Natural killer cell treated with Interleukin-12 subunit alpha and Interleukin-12 subunit beta and Interleukin-15 and Interleukin-18, amount 100 ng/mL, for 72 hours (primary cell): ENCODE results near the gene TNMD. TPM values are rescaled to one million over a fixed set of nuclear protein-coding genes. Genes with fewer than 3 reads are reported as not detected.

Source experiments
- ATAC-seq, 2 donors: fragments of 150-1000 bp; cut with Tn5 transposase in 1 of 2; sonication (Bioruptor Pico), chemical (Tn5 transposase) in 1 of 2; 2 replicates each; pipeline ENCODE4 v1.10.0; 2021
- DNase-seq: peaks from one replicate; pipeline ENCODE4 v3.0.0; 2022; ENCODE audit warnings: low spot score
- H3K27ac Mint-ChIP-seq, 2 donors: 1 replicate in 1 of 2; 2 replicates in 1 of 2; pipeline ENCODE4 v1.8.0; 2022; ENCODE audit warnings: mixed read lengths in 2 of 2, mild to moderate bottlenecking in 1 of 2, moderate library complexity in 1 of 2
- H3K27me3 Mint-ChIP-seq, 2 donors: 1 replicate in 1 of 2; 2 replicates in 1 of 2; pipeline ENCODE4 v1.8.0; 2022; ENCODE audit warnings: mixed read lengths in 2 of 2
- H3K36me3 Mint-ChIP-seq: one replicate; pipeline ENCODE4 v1.8.0; 2022; ENCODE audit warnings: mixed read lengths
- H3K4me1 Mint-ChIP-seq, 2 donors: 1 replicate in 1 of 2; 2 replicates in 1 of 2; pipeline ENCODE4 v1.8.0; 2022; ENCODE audit warnings: low read depth in 2 of 2, mixed read lengths in 2 of 2, mild to moderate bottlenecking in 1 of 2
- H3K4me3 Mint-ChIP-seq: one replicate; pipeline ENCODE4 v1.8.0; 2022; ENCODE audit warnings: mixed read lengths
- H3K9me3 Mint-ChIP-seq: 2 replicates; pipeline ENCODE4 v1.8.0; 2022; ENCODE audit warnings: mixed read lengths
- total RNA-seq, 2 donors: library from RNA; stranded (reverse); gene quantifications; one replicate each; pipeline ENCODE4 v1.2.3, GENCODE V29; 2022

The TNMD gene
- total RNA-seq, 2 donors from 2014 or later: not detected

DNA sequence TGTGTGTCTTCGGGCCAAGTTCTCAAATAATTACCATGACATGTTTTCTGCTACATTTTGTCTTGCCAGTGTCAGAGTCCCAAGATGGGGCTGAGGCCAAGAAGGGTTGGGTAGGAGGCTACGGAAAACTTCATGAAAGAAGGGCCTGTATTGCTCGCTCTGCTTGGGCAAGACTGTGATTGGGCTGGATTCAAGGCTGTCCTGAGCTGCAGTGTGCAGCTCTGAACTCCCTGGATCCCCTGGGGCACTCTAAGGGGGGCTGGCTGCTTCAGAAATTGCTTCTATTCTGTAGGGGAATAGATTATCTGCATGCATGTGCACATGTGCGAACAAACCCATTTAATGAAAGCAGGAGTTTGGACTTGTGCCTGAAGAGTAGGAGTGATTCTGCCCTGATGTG, 38.3 kb downstream of the TNMD start:
- DNase-seq (no peak), ATAC-seq (no peak)
- Mint-ChIP-seq H3K9me3 (no peaks in the 10 kb centered on the region), H3K36me3 (no peaks in the 10 kb centered on the region), H3K4me3 (no peak overlapping the region), H3K27me3 (peaks cover 3 to 7% of the 10 kb centered on the region in 2 donors), H3K4me1 (peaks cover 6 to 9% of the 10 kb centered on the region in 2 donors), H3K27ac (no peak overlapping the region)

DNA sequence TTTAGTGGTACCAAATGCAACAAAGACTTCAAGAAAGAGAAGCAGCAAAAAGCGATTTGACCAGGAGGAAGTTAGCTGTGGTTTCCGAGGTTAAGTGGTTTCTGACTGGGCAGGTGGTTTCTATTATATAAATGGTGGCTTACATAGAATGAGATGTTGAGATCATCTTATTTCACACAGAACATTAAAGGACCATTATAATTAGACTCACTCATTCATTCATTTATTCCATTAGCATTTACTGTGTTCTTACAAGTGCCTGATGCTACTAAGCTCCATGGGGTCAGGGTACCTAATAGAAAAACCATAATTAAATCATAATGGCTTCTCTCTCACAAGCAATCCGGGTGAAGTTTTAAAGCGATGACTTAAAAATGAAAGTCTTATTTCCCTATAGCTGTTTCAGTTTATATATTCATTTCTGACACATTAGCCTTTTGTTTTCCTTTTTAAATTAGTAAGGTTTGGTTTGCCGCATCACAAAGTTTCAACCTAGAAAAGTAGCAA, 41.3 kb downstream of the TNMD start:
- H3K27ac Mint-ChIP-seq: no peak overlapping the region
- H3K4me3 Mint-ChIP-seq: no peak overlapping the region
- H3K4me1 Mint-ChIP-seq: peaks cover 6 to 9% of the 10 kb centered on the region in 2 donors
- ATAC-seq (peak; percentile 53 to 63), DNase-seq (no peak)
- no peaks in the 10 kb centered on the region for H3K36me3 Mint-ChIP-seq
- H3K27me3 Mint-ChIP-seq: peaks cover 0 to 3% of the 10 kb centered on the region in 2 donors
- H3K9me3 Mint-ChIP-seq: no peaks in the 10 kb centered on the region

DNA sequence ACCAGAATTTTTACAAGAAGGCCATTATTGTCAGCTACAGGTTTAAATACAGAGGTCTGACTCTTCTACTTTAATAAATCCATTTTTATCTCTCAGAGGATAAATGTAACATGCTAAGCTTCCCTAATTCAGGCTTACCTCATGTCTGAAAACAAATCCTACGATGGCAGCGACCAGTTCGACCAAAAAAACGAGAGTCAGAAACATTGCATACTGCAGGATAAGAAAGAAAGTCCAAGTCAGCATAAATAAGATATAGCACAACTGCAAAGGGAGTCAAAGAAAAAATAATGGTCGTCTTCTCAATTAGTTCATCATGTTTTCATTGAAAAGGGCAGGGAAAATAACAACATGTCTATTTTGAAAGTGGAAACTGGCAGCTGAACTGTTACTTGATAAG, 50.3 kb downstream of the TNMD start:
- ATAC-seq (no peak), DNase-seq (no peak)
- Mint-ChIP-seq H3K27ac (no peak overlapping the region), H3K4me3 (no peak overlapping the region), H3K9me3 (no peaks in the 10 kb centered on the region), H3K27me3 (peaks cover 12 to 22% of the 10 kb centered on the region in 2 donors), H3K4me1 (peaks cover 3 to 8% of the 10 kb centered on the region in 2 donors), H3K36me3 (no peaks in the 10 kb centered on the region)

DNA sequence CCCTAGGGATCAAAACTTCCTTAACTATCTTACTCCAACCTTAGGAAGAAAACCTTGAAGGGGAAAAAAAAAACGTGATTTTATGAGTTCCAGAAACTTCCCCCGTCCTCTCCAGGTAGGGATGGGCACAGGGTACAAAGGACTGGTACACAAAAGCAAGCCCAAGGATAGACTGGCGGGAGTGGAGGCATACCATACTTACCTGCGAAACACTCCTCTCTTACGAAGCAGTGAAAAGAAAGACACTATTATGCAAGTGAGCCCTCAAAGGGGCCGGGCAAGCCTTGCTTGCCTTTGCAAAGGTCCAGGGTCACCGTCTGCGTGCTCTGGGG, 51.2 kb downstream of the TNMD start:
- ATAC-seq (no peak), DNase-seq (no peak)
- no peak overlapping the region for H3K4me3 Mint-ChIP-seq
- H3K9me3 Mint-ChIP-seq: no peaks in the 10 kb centered on the region
- H3K36me3 Mint-ChIP-seq: no peaks in the 10 kb centered on the region
- no peak overlapping the region for H3K27ac Mint-ChIP-seq
- peaks cover 3 to 8% of the 10 kb centered on the region in 2 donors for H3K4me1 Mint-ChIP-seq
- H3K27me3 Mint-ChIP-seq: peaks cover 20 to 26% of the 10 kb centered on the region in 2 donors

DNA sequence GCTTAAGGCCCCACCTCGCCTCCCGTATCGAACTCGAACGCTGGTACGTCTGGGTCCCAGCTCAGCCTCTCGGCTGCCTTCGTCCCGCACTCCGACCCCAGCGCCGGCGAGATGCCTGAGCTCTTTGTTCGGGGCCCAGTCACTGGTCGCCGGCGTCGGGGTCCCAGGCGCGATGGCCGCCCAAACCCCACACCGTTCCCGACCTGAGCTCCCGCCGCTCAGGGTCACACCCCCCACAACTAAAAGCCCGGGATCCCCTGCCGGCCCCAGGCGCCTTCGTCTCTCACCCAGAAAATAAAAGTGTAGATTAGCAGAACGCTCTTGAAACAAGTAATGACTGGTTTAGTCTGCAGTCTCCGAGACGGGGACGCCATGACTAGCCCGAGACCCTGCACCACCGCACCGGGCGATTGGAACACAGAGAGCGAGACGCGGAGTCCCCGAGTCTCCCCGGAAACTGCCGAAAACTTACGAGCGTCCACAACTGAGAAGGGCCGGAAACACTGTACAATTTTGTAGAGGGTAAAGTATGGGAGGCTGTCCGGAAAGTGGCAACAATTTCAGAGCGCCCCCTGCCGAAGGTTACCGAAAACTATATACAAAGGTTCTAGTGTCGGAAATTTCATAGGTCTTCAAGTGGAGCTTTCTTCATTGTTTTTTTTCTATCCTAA, 51.7 kb downstream of the TNMD start, which contains the start of gene TSPAN6:
TSS of gene TSPAN6 (minus strand) at position 486 of the 671 bp plus-strand sequence. CDS start at position 374, 112 bp downstream.
- H3K27me3 Mint-ChIP-seq: peaks cover 22 to 29% of the 10 kb centered on the region in 2 donors
- peak; percentile 76 to 80 for ATAC-seq

DNA sequence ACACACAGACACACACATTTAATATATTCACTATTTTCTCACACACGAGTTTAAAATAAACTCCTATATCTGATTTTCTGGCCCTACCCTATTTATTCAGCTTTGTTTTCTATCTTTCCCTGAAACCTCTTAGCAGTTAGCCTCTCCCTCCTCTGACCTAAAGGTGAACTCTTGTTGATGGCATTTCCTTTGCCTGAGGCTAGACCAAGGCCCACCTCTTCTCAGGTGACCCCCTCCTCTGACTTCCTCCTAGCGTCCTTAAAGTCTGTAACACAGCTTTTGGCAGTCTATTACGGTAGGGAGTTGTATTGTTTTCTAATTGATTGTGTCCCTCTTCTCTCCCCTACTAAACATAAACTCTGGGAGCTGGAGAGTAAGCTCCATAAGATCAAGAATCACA, 57.6 kb downstream of the TNMD start:
- Mint-ChIP-seq H3K27me3 (peaks cover 34 to 45% of the 10 kb centered on the region in 2 donors), H3K36me3 (no peaks in the 10 kb centered on the region), H3K4me3 (no peak overlapping the region), H3K27ac (no peak overlapping the region), H3K9me3 (no peaks in the 10 kb centered on the region), H3K4me1 (no peaks in the 10 kb centered on the region)
- DNase-seq (no peak), ATAC-seq (no peak)

More for the DNA sequence above, 51.7 kb downstream of the TNMD start, which contains the start of gene TSPAN6:
- no peak for DNase-seq
- no peaks in the 10 kb centered on the region for H3K9me3 Mint-ChIP-seq
- H3K36me3 Mint-ChIP-seq: no peaks in the 10 kb centered on the region
- H3K4me1 Mint-ChIP-seq: peaks cover 3 to 8% of the 10 kb centered on the region in 2 donors
- H3K27ac Mint-ChIP-seq: no peak within 1 kb of the TSS
- peak within 1 kb of the TSS; percentile 70 for H3K4me3 Mint-ChIP-seq

DNA sequence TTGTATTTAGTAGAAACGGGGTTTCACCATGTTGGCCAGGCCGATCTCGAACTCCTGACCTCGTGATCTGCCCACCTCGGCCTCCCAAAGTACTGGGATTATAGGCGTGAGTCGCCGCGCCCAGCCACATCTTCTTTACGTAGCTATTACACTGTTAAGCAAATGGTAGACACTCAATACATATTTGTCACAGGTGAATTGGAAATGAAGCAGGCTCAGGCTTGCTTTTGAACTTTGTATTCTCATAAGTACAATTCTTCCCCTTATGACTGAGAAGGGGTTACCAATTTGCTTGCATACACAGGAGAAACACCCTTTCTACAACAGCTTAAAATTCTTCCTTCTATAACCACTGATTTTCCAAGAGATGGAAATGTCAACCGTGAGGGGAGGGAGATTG, 58.5 kb downstream of the TNMD start:
- peaks cover 34 to 45% of the 10 kb centered on the region in 2 donors for H3K27me3 Mint-ChIP-seq
- H3K9me3 Mint-ChIP-seq: no peaks in the 10 kb centered on the region
- H3K27ac Mint-ChIP-seq: no peak overlapping the region
- no peaks in the 10 kb centered on the region for H3K4me1 Mint-ChIP-seq
- no peak overlapping the region for H3K4me3 Mint-ChIP-seq
- no peak for DNase-seq
- ATAC-seq: no peak
- H3K36me3 Mint-ChIP-seq: no peaks in the 10 kb centered on the region

DNA sequence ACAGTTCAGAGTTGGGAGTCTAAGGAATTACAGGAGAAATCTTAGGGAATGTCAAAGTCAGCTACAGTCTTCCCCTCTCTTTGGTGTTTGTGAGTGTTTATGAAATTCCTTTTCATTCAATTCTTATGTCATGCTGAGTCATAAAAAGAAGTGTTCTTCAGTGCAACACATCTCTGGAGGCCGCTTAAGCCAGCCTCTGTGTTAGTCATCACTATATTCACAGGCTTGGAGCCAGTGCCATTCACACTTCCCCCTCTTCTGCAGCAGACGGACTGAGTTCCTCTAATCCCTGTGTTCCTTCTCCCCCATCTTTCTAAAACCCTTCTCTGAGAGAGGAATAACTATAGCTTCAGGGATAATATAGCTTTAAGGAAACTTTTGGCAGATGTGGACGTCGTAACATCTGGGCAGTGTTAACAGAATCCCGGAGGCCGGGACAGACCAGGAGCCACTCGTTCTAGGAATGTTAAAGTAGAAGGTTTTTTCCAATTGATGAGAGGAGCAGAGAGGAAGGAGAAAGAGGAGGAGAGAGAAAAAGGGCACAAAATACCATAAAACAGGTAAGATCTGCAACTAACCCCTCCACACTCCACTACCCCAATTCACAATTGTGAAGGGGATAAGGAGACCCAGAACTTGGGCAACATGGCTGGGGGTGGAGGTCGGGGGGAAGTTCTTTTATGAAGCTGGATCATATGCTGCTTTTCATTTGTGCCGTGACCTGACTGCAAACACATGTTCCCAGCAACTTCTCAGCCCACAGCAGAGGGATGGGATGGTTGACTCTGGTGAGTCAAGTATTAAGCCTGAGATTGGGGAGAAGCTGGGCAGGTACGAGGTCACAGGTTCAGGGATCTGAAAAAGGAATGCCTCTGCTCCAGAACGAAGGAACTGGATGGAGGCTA, 59.5 kb downstream of the TNMD start, which contains the start of gene SRPX2:
TSS of gene SRPX2 (plus strand) at position 244 of the 905 bp plus-strand sequence. CDS start 2,124 bp downstream, outside the sequence.
- DNase-seq (no peak), ATAC-seq (no peak)
- H3K36me3 Mint-ChIP-seq: no peaks in the 10 kb centered on the region
- H3K4me1 Mint-ChIP-seq: no peaks in the 10 kb centered on the region
- H3K27me3 Mint-ChIP-seq: peaks cover 32 to 45% of the 10 kb centered on the region in 2 donors
- H3K27ac Mint-ChIP-seq: no peak within 1 kb of the TSS
- no peak within 1 kb of the TSS for H3K4me3 Mint-ChIP-seq
- H3K9me3 Mint-ChIP-seq: no peaks in the 10 kb centered on the region

DNA sequence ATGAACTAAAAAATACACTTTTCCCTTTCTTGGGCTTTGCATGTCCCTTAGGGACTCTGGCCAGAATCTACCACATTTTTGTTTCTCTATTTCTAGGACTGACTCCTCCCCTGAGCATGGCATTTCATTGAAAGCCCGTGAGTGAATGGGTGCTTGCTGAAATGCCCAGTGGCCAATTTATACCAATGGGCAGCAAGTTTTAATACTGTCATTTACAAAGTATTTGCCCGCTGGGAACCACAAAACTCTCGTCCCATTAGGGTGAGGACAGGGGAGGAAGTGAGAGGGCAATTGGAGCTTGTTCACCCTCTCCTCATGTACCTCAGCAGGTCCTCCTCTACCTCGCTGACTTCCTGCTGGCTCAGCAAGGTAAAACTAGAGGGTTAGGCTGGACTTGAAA, 60.4 kb downstream of the TNMD start:
- no peak overlapping the region for H3K27ac Mint-ChIP-seq
- no peak for ATAC-seq
- no peaks in the 10 kb centered on the region for H3K36me3 Mint-ChIP-seq
- no peaks in the 10 kb centered on the region for H3K4me1 Mint-ChIP-seq
- no peak for DNase-seq
- no peak overlapping the region for H3K4me3 Mint-ChIP-seq
- H3K27me3 Mint-ChIP-seq: peaks cover 26 to 36% of the 10 kb centered on the region in 2 donors
- no peaks in the 10 kb centered on the region for H3K9me3 Mint-ChIP-seq

DNA sequence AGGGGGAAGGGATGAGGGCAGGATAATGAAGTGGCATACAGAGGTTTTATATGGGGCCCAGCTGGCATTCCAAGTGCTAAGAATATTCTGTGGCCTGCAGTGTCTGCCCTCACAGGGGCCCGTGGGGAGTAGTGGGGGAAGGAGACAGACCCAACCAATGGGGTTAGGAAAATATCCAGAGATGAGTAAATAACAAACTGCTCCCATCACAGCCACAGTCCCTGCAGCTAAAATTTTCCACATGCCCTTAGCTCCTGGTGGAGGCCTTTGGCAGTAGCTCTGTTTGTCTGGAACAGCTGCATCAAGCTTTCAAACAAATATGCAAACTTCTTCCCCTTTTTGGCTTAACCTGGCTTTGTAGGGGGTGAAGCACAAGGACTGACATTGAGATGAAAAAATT, 62.4 kb downstream of the TNMD start:
- H3K36me3 Mint-ChIP-seq: no peaks in the 10 kb centered on the region
- no peaks in the 10 kb centered on the region for H3K4me1 Mint-ChIP-seq
- peaks cover 20% of the 10 kb centered on the region in 2 donors for H3K27me3 Mint-ChIP-seq
- ATAC-seq (no peak), DNase-seq (no peak)
- H3K27ac Mint-ChIP-seq: no peak overlapping the region
- H3K4me3 Mint-ChIP-seq: no peak overlapping the region
- H3K9me3 Mint-ChIP-seq: no peaks in the 10 kb centered on the region

DNA sequence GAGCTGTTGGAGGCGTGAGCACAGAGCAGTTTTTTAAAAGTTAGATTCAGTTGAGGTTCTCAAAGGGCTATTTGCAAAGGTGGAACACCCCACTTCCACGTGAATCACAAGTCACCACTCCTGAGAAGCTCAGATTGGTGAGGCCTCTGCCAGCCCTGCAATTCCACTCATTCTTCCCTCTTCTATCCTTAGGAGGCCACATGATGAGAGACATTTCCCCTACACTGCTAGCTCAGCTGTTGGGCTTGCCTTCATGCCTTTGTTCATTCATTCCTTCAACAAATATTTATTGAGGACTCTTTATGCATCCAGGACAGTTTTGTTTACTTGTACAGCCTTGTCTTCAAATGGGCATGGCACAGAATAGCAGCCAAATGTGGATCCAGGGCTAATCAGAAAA, 63.0 kb downstream of the TNMD start:
- Mint-ChIP-seq H3K9me3 (no peaks in the 10 kb centered on the region), H3K27ac (no peak overlapping the region), H3K27me3 (peaks cover 15 to 16% of the 10 kb centered on the region in 2 donors), H3K36me3 (no peaks in the 10 kb centered on the region), H3K4me1 (no peaks in the 10 kb centered on the region), H3K4me3 (no peak overlapping the region)
- ATAC-seq (no peak), DNase-seq (no peak)

DNA sequence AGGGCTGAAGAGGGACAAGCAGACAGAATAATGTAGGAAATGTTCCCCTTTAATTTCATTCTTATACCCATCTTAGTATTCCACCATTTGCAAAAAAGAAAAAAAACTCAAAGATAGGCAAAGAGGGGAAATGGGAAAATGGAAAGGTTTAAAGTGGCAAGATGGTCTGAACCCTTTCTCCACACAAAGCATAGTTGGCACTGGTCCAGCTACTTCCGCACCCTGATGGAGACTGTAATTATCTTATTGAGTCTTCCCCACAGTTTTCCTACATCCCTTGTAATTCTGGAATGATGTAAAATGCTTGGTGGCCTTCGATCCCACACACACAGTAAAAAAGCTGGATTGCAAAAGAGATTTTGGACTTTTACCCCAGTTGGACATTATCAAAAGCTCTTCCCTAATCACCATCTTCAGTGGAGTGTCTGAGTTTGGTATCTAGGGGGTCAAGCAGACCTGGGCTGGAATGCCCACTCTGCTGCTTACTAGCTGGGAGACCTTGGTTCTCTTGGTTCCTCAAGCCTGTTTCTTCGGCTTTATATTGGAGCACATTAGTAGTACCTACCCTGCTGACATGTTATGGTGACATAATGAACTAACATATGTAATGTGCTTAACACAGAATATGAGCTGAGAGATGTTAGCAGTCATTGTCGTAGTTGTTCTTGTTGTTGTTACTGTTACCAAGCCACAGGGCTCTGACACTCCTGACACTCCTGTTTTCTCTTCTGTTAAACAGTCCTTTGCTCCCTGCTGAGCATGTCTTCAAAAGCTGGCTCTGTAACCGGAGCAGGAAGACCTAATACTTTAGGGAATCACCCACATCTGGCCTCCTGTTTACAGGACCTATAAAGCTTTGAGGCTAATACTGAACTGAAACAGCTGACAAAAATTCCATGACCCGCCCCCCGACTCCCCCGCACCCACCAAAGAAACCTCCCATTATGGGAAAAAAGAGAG, 64.0 kb downstream of the TNMD start:
- no peaks in the 10 kb centered on the region for H3K4me1 Mint-ChIP-seq
- H3K27me3 Mint-ChIP-seq: peaks cover 22 to 24% of the 10 kb centered on the region in 2 donors
- no peaks in the 10 kb centered on the region for H3K36me3 Mint-ChIP-seq
- no peak overlapping the region for H3K27ac Mint-ChIP-seq
- H3K9me3 Mint-ChIP-seq: no peaks in the 10 kb centered on the region
- ATAC-seq: no peak
- DNase-seq: no peak
- H3K4me3 Mint-ChIP-seq: no peak overlapping the region
